H1 (cell line): Measurements from ENCODE around the gene KCNK2. TPM values are rescaled to one million over a fixed set of nuclear protein-coding genes. Genes with fewer than 3 reads are reported as not detected.

Experiments used
- CTCF ChIA-PET: fragments of 300-600 bp; sonication (Branson Sonifier 250); formaldehyde crosslinking; loops from one replicate; lab custom pipeline; 2021; ENCODE audit not compliant: partially characterized antibody; lab: Charles Lee
- POLR2A ChIA-PET: fragments of 300-600 bp; sonication (Branson Sonifier 250); formaldehyde crosslinking; loops from one replicate; lab custom pipeline; 2021; ENCODE audit warnings: inconsistent platforms; ENCODE audit not compliant: partially characterized antibody; lab: Charles Lee
- DNase-seq, 2 experiments: peaks; one replicate each; pipeline versions ENCODE4 v3.0.0 to v3.0.0-alpha.2; 2010 to 2022; ENCODE audit warnings: low spot score in 2 of 2, low read depth in 1 of 2, mixed read lengths in 1 of 2
- FAIRE-seq: peaks from 2 replicates; lab custom pipeline; 2011; peaks lifted over from hg19 to GRCh38; lab: Jason Lieb, UNC
- H2AFZ ChIP-seq: 2 replicates; pipeline ENCODE4 v1.8.1; 2012; ENCODE audit warnings: low read length, inconsistent platforms
- H2AK5ac ChIP-seq: 2 replicates; pipeline ENCODE4 v1.6.1; 2013; ENCODE audit warnings: low read depth, low read length
- H2BK120ac ChIP-seq: replicated peaks from 2 replicates; pipeline ENCODE3; 2013; ENCODE audit warnings: low read depth, low read length, inconsistent platforms
- H2BK12ac ChIP-seq: 2 replicates; pipeline ENCODE4 v1.6.1; 2013; ENCODE audit warnings: low read depth, low read length
- H2BK15ac ChIP-seq: 2 replicates; pipeline ENCODE4 v1.6.1; 2013; ENCODE audit warnings: low read length
- H2BK20ac ChIP-seq: 2 replicates; pipeline ENCODE4 v1.6.1; 2013; ENCODE audit warnings: low read length
- H2BK5ac ChIP-seq: 2 replicates; pipeline ENCODE4 v1.6.1; 2013; ENCODE audit warnings: low read depth, low read length
- H3K14ac ChIP-seq: 2 replicates; pipeline ENCODE4 v1.6.1; 2013; ENCODE audit warnings: inconsistent platforms; ENCODE audit not compliant: insufficient read length
- H3K18ac ChIP-seq: 2 replicates; pipeline ENCODE4 v1.6.1; 2013; ENCODE audit warnings: low read length; ENCODE audit errors: extremely low read depth
- H3K23ac ChIP-seq: 2 replicates; pipeline ENCODE4 v1.6.1; 2013; ENCODE audit warnings: inconsistent platforms; ENCODE audit not compliant: insufficient read length
- H3K23me2 ChIP-seq: 2 replicates; pipeline ENCODE4 v1.6.1; 2013; ENCODE audit warnings: low read depth, low read length
- H3K27ac ChIP-seq: 2 replicates; pipeline ENCODE4 v1.6.1; 2011; ENCODE audit warnings: low read depth, low read length, inconsistent platforms
- H3K27me3 ChIP-seq, 4 experiments: replicated peaks in 1 of 4; 1 replicate in 1 of 4; 2 replicates in 3 of 4; pipeline versions ENCODE4 v1.6.1 to v1.8.1; 2011 to 2013; ENCODE audit warnings: low read length in 3 of 4, mild to moderate bottlenecking in 3 of 4, inconsistent platforms in 2 of 4, mixed read lengths in 2 of 4, moderate library complexity in 1 of 4; ENCODE audit not compliant: control insufficient read depth in 3 of 4, insufficient read depth in 3 of 4; ENCODE audit errors: extremely low read depth in 1 of 4
- H3K36me3 ChIP-seq, 4 experiments: 2 replicates each; pipeline versions ENCODE4 v1.6.1 to v1.8.1; 2011 to 2013; ENCODE audit warnings: mild to moderate bottlenecking in 4 of 4, low read length in 3 of 4, moderate library complexity in 2 of 4, control low read depth in 1 of 4, inconsistent platforms in 1 of 4; ENCODE audit not compliant: insufficient read depth in 4 of 4, control insufficient read depth in 2 of 4
- H3K4ac ChIP-seq: replicated peaks from 2 replicates; pipeline ENCODE3; 2013; ENCODE audit warnings: low read length, low read depth, mixed read lengths, inconsistent platforms; ENCODE audit not compliant: insufficient read length
- H3K4me1 ChIP-seq, 4 experiments: replicated peaks in 1 of 4; 1 replicate in 1 of 4; 2 replicates in 3 of 4; pipeline versions ENCODE4 v1.6.1 to v1.8.1; 2011 to 2013; ENCODE audit warnings: low read length in 3 of 4, inconsistent platforms in 2 of 4, mixed read lengths in 1 of 4; ENCODE audit not compliant: insufficient read depth in 4 of 4, control insufficient read depth in 3 of 4
- H3K4me2 ChIP-seq, 2 experiments: 2 replicates each; pipeline versions ENCODE4 v1.6.1 to v1.8.1; 2011 to 2013; ENCODE audit warnings: low read depth in 2 of 2, low read length in 2 of 2, control low read depth in 1 of 2, inconsistent platforms in 1 of 2, mild to moderate bottlenecking in 1 of 2; ENCODE audit not compliant: insufficient read depth in 1 of 2
- H3K4me3 ChIP-seq, 4 experiments: fragments of 200-600, 300-600 bp in 1 of 4; sonication (generic), shearing (Covaris generic), sonication (Bioruptor Twin) in 1 of 4; 2 replicates each; pipeline versions ENCODE4 v1.5.1 to v1.8.1; 2011 to 2016; ENCODE audit warnings: low read length in 4 of 4, low read depth in 3 of 4, control low read depth in 2 of 4, inconsistent platforms in 2 of 4, mild to moderate bottlenecking in 2 of 4, mixed read lengths in 1 of 4, moderate library complexity in 1 of 4; ENCODE audit not compliant: insufficient read depth in 2 of 4; ENCODE audit errors: extremely low read depth in 1 of 4
- H3K56ac ChIP-seq: replicated peaks from 2 replicates; pipeline ENCODE3; 2013; ENCODE audit warnings: low read depth, mild to moderate bottlenecking, mixed read lengths, low read length, inconsistent platforms; ENCODE audit not compliant: insufficient read length
- H3K79me1 ChIP-seq: 2 replicates; pipeline ENCODE4 v1.6.1; 2013; ENCODE audit warnings: low read depth, low read length, control low read depth
- H3K79me2 ChIP-seq, 2 experiments: 2 replicates each; pipeline versions ENCODE4 v1.6.1 to v1.8.1; 2012 to 2013; ENCODE audit warnings: low read length in 2 of 2, mild to moderate bottlenecking in 2 of 2, inconsistent platforms in 1 of 2; ENCODE audit not compliant: insufficient read depth in 2 of 2, control insufficient read depth in 1 of 2
- H3K9ac ChIP-seq, 4 experiments: replicated peaks in 1 of 4; 1 replicate in 1 of 4; 2 replicates in 3 of 4; pipeline versions ENCODE4 v1.6.1 to v1.8.1; 2011 to 2013; ENCODE audit warnings: low read depth in 3 of 4, low read length in 3 of 4, control low read depth in 2 of 4, mild to moderate bottlenecking in 2 of 4, moderate library complexity in 2 of 4, inconsistent platforms in 1 of 4; ENCODE audit errors: extremely low read depth in 1 of 4
- H3K9me3 ChIP-seq, 2 experiments: 2 replicates each; pipeline versions ENCODE4 v1.6.1 to v1.8.1; 2012 to 2013; ENCODE audit warnings: mild to moderate bottlenecking in 2 of 2, moderate library complexity in 2 of 2, control low read depth in 1 of 2, inconsistent platforms in 1 of 2, low read depth in 1 of 2, low read length in 1 of 2, mixed read lengths in 1 of 2; ENCODE audit not compliant: insufficient read depth in 2 of 2
- H4K20me1 ChIP-seq, 2 experiments: replicated peaks in 1 of 2; 2 replicates each; pipeline versions ENCODE3 to v1.8.1; 2011 to 2013; ENCODE audit warnings: inconsistent platforms in 2 of 2, low read length in 2 of 2, mild to moderate bottlenecking in 1 of 2; ENCODE audit not compliant: insufficient read depth in 2 of 2, control insufficient read depth in 1 of 2
- H4K5ac ChIP-seq: 2 replicates; pipeline ENCODE4 v1.6.1; 2013; ENCODE audit warnings: low read length, low read depth, mixed read lengths, inconsistent platforms; ENCODE audit not compliant: insufficient read length
- H4K8ac ChIP-seq: 2 replicates; pipeline ENCODE4 v1.8.0; 2013; ENCODE audit warnings: mild to moderate bottlenecking, moderate library complexity, low read length, inconsistent platforms; ENCODE audit not compliant: insufficient read depth; ENCODE audit errors: extremely low read depth
- H4K91ac ChIP-seq: replicated peaks from 2 replicates; pipeline ENCODE3; 2013; ENCODE audit warnings: low read length, mixed read lengths, inconsistent platforms; ENCODE audit not compliant: insufficient read length
- BACH1 ChIP-seq: IDR thresholded peaks from 2 replicates; pipeline ENCODE4 v1.6.1; 2012; ENCODE audit warnings: low read length, improper control_type of control experiment
- EZH2 ChIP-seq: fragments of 200-600 bp; sonication (generic); IDR thresholded peaks from 2 replicates; pipeline ENCODE4 v1.7.1; 2012; ENCODE audit warnings: low read depth, mild to moderate bottlenecking, moderate library complexity, low read length, inconsistent platforms; ENCODE audit not compliant: severe bottlenecking
- KDM5A ChIP-seq: fragments of 200-600 bp; IDR thresholded peaks from 2 replicates; pipeline ENCODE4 v1.7.1; 2012; ENCODE audit warnings: mild to moderate bottlenecking, low read length, inconsistent platforms, mixed read lengths
- MAFK ChIP-seq: IDR thresholded peaks from 2 replicates; pipeline ENCODE4 v1.6.1; 2012; ENCODE audit warnings: low read depth, mild to moderate bottlenecking, improper control_type of control experiment, low read length
- PHF8 ChIP-seq: fragments of 200-600 bp; sonication (generic); conservative IDR thresholded peaks from 2 replicates; pipeline ENCODE4 v1.7.1; 2012; ENCODE audit warnings: low read depth, mild to moderate bottlenecking, inconsistent platforms, low read length, moderate library complexity
- RAD21 ChIP-seq, 2 experiments: IDR thresholded peaks in 1 of 2; conservative IDR thresholded peaks in 1 of 2; 2 replicates each; pipeline ENCODE4 v1.6.1; 2011; ENCODE audit warnings: low read depth in 2 of 2, low read length in 2 of 2, improper control_type of control experiment in 1 of 2, inconsistent platforms in 1 of 2, mild to moderate bottlenecking in 1 of 2, moderate library complexity in 1 of 2
- SIX5 ChIP-seq: IDR thresholded peaks from 2 replicates; pipeline ENCODE4 v1.6.1; 2011; ENCODE audit warnings: mild to moderate bottlenecking, low read depth, low read length
- SRF ChIP-seq: IDR thresholded peaks from 2 replicates; pipeline ENCODE4 v1.6.1; 2011; ENCODE audit warnings: mild to moderate bottlenecking, low read depth, low read length, moderate library complexity
- TAF1 ChIP-seq: IDR thresholded peaks from 2 replicates; pipeline ENCODE4 v1.6.1; 2011; ENCODE audit warnings: mild to moderate bottlenecking, low read depth, low read length
- TEAD4 ChIP-seq: IDR thresholded peaks from 2 replicates; pipeline ENCODE4 v1.6.1; 2012; ENCODE audit warnings: low read depth, low read length, inconsistent platforms, mixed read lengths
- YY1 ChIP-seq: IDR thresholded peaks from 2 replicates; pipeline ENCODE4 v1.6.1; 2011; ENCODE audit warnings: low read depth, mild to moderate bottlenecking, low read length
- WGBS, 2 experiments: shearing (Covaris generic) in 1 of 2; methylation state at CpG; one replicate each; pipeline versions ENCODE4 v1.1.6 to v1.1.7; 2013 to 2015; ENCODE audit warnings: low lambda C conversion rate in 2 of 2, mixed read lengths in 2 of 2, inconsistent platforms in 1 of 2, low coverage in 1 of 2, missing lambda C conversion rate in 1 of 2; ENCODE audit not compliant: insufficient replicate concordance in 2 of 2, insufficient coverage in 1 of 2, insufficient read length in 1 of 2; ENCODE audit errors: extremely low coverage in 1 of 2, missing lambda C conversion rate in 1 of 2; 5-methylcytosine and 5-hydroxymethylcytosine counted together
- polyA plus RNA-seq, 7 experiments: library from polyadenylated mRNA; depleted of rRNA in 3 of 7; stranded (reverse) in 5 of 7; unstranded in 2 of 7; fragments of >200 nt in 5 of 7; fragments of 200-250 nt in 2 of 7; gene quantifications; 1 replicate in 5 of 7; 2 replicates in 1 of 7; 4 replicates in 1 of 7; pipeline versions ENCODE4 v1.2.1 to v1.2.3, GENCODE V29; 2011 to 2013; ENCODE audit warnings: missing spikeins in 2 of 7, mixed read lengths in 2 of 7
- total RNA-seq: library from RNA; stranded (reverse); fragmentation: NEBNext Ultra II Directional; extraction: Animal tissue kit (Norgen Biotek cat#: 25700); gene quantifications from 2 replicates; pipeline ENCODE4 v1.2.1, GENCODE V29; 2021
- TF ChIP-seq, protein P1 (sequence below), 3 experiments: IDR thresholded peaks; 1 replicate in 2 of 3; 2 replicates in 1 of 3; pipeline versions ENCODE4 v1.5.1 to v1.6.1; 2011; ENCODE audit warnings: low read length in 3 of 3, mild to moderate bottlenecking in 3 of 3, inconsistent platforms in 2 of 3, low read depth in 1 of 3, moderate library complexity in 1 of 3; ENCODE audit not compliant: insufficient read depth in 1 of 3; ENCODE audit errors: control extremely low read depth in 1 of 3

KCNK2 gene
- total and polyA plus RNA-seq, 2 of the 8 experiments (the other 6 are each of a cell fraction or from before 2014, with no cell fraction given) = 0.59 to 1.2 TPM

DNA sequence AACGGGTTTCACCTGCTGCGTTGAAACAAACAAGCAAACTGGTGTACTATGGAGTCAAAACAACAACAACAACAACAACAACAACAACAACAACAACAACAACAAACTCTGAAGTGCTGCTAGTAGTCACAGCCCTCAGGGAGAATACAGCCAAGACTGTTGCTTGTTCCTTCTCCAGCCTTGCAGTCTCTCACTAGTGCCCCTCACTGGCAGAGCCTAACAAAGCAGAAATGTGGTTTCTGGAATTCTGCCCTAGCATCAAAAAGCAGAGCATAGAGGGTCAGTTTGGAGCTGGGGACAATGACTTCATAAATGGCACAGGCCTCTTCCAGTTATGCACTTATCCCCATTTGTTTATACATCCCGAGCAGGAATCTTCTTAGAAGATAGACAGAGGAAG lies 187.4 kb downstream of the KCNK2 start:
- peak overlapping the region; percentile 94 for H2AFZ ChIP-seq
- TF ChIP-seq SIX5 (no peak), MAFK (no peak), SRF (no peak), RAD21 (IDR thresholded peaks at IDR 0.05 in 1 of 2, conservative IDR thresholded peaks at IDR 0.05 in 1 of 2; ENCODE audit: low read depth in 2 of 2, low read length in 2 of 2) (peak; percentile 51 to 70), BACH1 (no peak), TEAD4 (0 out of 2 replicates have a peak, but pooled peaks have one; percentile 29), YY1 (no peak), KDM5A (no peak), EZH2 (no peak), PHF8 (no peak), TAF1 (no peak)
- TF ChIP-seq, protein P1, sequence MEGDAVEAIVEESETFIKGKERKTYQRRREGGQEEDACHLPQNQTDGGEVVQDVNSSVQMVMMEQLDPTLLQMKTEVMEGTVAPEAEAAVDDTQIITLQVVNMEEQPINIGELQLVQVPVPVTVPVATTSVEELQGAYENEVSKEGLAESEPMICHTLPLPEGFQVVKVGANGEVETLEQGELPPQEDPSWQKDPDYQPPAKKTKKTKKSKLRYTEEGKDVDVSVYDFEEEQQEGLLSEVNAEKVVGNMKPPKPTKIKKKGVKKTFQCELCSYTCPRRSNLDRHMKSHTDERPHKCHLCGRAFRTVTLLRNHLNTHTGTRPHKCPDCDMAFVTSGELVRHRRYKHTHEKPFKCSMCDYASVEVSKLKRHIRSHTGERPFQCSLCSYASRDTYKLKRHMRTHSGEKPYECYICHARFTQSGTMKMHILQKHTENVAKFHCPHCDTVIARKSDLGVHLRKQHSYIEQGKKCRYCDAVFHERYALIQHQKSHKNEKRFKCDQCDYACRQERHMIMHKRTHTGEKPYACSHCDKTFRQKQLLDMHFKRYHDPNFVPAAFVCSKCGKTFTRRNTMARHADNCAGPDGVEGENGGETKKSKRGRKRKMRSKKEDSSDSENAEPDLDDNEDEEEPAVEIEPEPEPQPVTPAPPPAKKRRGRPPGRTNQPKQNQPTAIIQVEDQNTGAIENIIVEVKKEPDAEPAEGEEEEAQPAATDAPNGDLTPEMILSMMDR (IDR thresholded peaks at IDR 0.05; ENCODE audit: control extremely low read depth in 1 of 3, insufficient read depth in 1 of 3, low read depth in 1 of 3, low read length in 3 of 3) = peak; percentile 15 to 81 (median 49)

More for the DNA sequence above, 187.4 kb downstream of the KCNK2 start:
- Histone ChIP-seq H3K56ac (no peak overlapping the region), H2BK15ac (peak overlapping the region; percentile 13; the same call in 1 of the 2 replicates), H3K36me3 (no peaks in the 10 kb centered on the region), H3K9ac (no peak overlapping the region), H3K18ac (no peak overlapping the region), H3K27me3 (no peaks in the 10 kb centered on the region), H4K20me1 (no peaks in the 10 kb centered on the region), H3K4ac (no peak overlapping the region), H3K79me1 (no peaks in the 10 kb centered on the region), H2BK12ac (no peak overlapping the region), H3K23me2 (no peaks in the 10 kb centered on the region; the same call in 1 of the 2 replicates), H3K4me2 (no peak overlapping the region), H2AK5ac (no peak overlapping the region), H4K5ac (no peak overlapping the region), H3K4me3 (no peak overlapping the region), H4K91ac (no peak overlapping the region), H2BK5ac (no peak overlapping the region), H2BK120ac (no peak overlapping the region), H2BK20ac (no peak overlapping the region), H3K9me3 (no peaks in the 10 kb centered on the region), H3K79me2 (no peaks in the 10 kb centered on the region), H3K4me1 (no peaks in the 10 kb centered on the region; a peak in 1 of 7 replicates), H3K14ac (no peak overlapping the region), H3K23ac (no peak overlapping the region), H4K8ac (no peak overlapping the region), H3K27ac (no peak overlapping the region)
- ChIA-PET CTCF (interaction anchor here (0.6 to 2.0 kb wide), 20 partner anchors 10 to 387 kb away, joined by 3 to 7 read pairs (median 3); no protein-coding TSS in a partner anchor), POLR2A (no interaction called here)
- 82% methylated on average over 3 of the region's 3 CpGs; no CpG with 5 or more reads in 1 of the 2 experiments for whole genome bisulfite sequencing, 2 experiments
- FAIRE-seq = peak; percentile 39
- peak in 1 of 2 experiments; percentile 52 for DNase-seq
